H1 (cell line): ENCODE results near the gene ABHD16B.

ENCODE experiments used
- CEBPB ChIP-seq: IDR thresholded peaks from 2 replicates; pipeline ENCODE4 v1.6.1; 2012; ENCODE audit warnings: low read depth, low read length
- CTCF ChIP-seq, 3 experiments: IDR thresholded peaks; 1 replicate in 2 of 3; 2 replicates in 1 of 3; pipeline versions ENCODE4 v1.5.1 to v1.6.1; 2011; ENCODE audit warnings: low read length in 3 of 3, mild to moderate bottlenecking in 3 of 3, inconsistent platforms in 2 of 3, low read depth in 1 of 3, moderate library complexity in 1 of 3; ENCODE audit not compliant: insufficient read depth in 1 of 3; ENCODE audit errors: control extremely low read depth in 1 of 3
- EP300 ChIP-seq, 2 experiments: IDR thresholded peaks; 1 replicate in 1 of 2; 2 replicates in 1 of 2; pipeline ENCODE4 v1.6.1; 2011 to 2012; ENCODE audit warnings: low read depth in 2 of 2, low read length in 2 of 2, mild to moderate bottlenecking in 2 of 2, borderline replicate concordance in 1 of 2, inconsistent platforms in 1 of 2, moderate library complexity in 1 of 2
- EZH2 ChIP-seq: fragments of 200-600 bp; sonication (generic); IDR thresholded peaks from 2 replicates; pipeline ENCODE4 v1.7.1; 2012; ENCODE audit warnings: low read depth, mild to moderate bottlenecking, moderate library complexity, low read length, inconsistent platforms; ENCODE audit not compliant: severe bottlenecking
- GABPA ChIP-seq: IDR thresholded peaks from 2 replicates; pipeline ENCODE4 v1.6.1; 2011; ENCODE audit warnings: mild to moderate bottlenecking, low read length, moderate library complexity, borderline replicate concordance; ENCODE audit not compliant: insufficient read depth
- JUND ChIP-seq: IDR thresholded peaks from 2 replicates; pipeline ENCODE4 v1.6.1; 2011; ENCODE audit warnings: mild to moderate bottlenecking, improper control_type of control experiment, low read length
- POLR2A ChIP-seq, 2 experiments: IDR thresholded peaks; 1 replicate in 1 of 2; 2 replicates in 1 of 2; pipeline ENCODE4 v1.6.1; 2011; ENCODE audit warnings: low read depth in 2 of 2, low read length in 2 of 2, mild to moderate bottlenecking in 2 of 2; ENCODE audit errors: control extremely low read depth in 1 of 2
- SRF ChIP-seq: IDR thresholded peaks from 2 replicates; pipeline ENCODE4 v1.6.1; 2011; ENCODE audit warnings: mild to moderate bottlenecking, low read depth, low read length, moderate library complexity
- TEAD4 ChIP-seq: IDR thresholded peaks from 2 replicates; pipeline ENCODE4 v1.6.1; 2012; ENCODE audit warnings: low read depth, low read length, inconsistent platforms, mixed read lengths
- USF2 ChIP-seq: IDR thresholded peaks from 2 replicates; pipeline ENCODE4 v1.6.1; 2011; ENCODE audit warnings: low read length, improper control_type of control experiment
- YY1 ChIP-seq: IDR thresholded peaks from 2 replicates; pipeline ENCODE4 v1.6.1; 2011; ENCODE audit warnings: low read depth, mild to moderate bottlenecking, low read length
- ZNF274 ChIP-seq: IDR thresholded peaks from 2 replicates; pipeline ENCODE4 v1.7.0; 2012; ENCODE audit warnings: low read length, borderline replicate concordance; ENCODE audit errors: extremely low read depth
- TF ChIP-seq, protein P1 (sequence below): IDR thresholded peaks from 2 replicates; pipeline ENCODE4 v1.6.1; 2011; ENCODE audit warnings: low read depth, mild to moderate bottlenecking, low read length; ENCODE audit not compliant: insufficient read depth
- TF ChIP-seq, protein P2 (sequence below): IDR thresholded peaks from 2 replicates; pipeline ENCODE4 v1.6.1; 2012; ENCODE audit warnings: inconsistent platforms

DNA sequence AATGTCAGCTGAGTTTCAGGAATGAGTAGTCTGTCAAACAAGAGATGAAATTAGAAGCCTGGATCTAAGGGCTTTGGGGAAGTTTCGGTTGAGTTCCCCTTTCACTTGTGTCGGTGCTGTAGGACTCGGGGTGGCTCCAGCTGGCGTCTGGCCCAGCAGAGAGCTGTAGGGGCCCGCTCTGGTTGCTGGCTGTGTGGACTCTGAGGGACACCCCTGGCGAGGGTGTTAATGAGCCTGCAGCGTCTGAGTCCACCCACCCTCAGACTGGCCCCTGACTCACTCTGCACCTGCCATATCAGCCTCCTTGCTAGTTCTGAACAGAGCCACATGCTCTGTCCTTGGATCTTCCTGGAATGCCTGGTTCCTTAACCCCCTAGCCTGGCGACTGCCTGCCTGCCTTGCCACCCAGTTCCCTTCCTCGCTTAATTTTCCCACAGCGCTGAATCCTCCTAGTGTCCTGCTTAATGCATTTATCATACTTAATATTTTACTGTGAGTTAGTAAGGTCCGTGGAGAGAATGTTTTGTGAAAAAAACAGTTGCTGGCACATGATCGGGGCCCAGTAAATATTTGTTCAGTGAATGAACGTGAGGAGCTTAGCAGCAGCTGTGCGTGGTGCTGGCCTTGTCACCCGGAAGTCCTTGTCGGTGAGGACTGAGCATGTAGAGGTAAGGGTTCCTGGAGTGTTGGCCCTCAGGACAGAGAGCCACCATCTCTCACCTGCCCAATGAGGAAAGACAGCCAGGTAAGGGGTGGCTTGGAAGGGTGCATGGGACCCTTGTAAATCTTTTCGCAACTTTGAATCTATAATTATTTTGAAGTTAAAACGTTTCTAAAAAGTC, 35.2 kb downstream of the ABHD16B start:
- TF ChIP-seq ZNF274 (no peak), POLR2A (IDR thresholded peaks at IDR 0.05; ENCODE audit: control extremely low read depth in 1 of 2, low read depth in 2 of 2, low read length in 2 of 2) (no peak), YY1 (no peak), CTCF (IDR thresholded peaks at IDR 0.05; ENCODE audit: control extremely low read depth in 1 of 3, insufficient read depth in 1 of 3, low read depth in 1 of 3, low read length in 3 of 3) (no peak), CEBPB (no peak), SRF (no peak), JUND (no peak), GABPA (no peak), EP300 (IDR thresholded peaks at IDR 0.05; ENCODE audit: borderline replicate concordance in 1 of 2, low read depth in 2 of 2, low read length in 2 of 2) (no peak), TEAD4 (no peak), USF2 (no peak), EZH2 (no peak)
- TF ChIP-seq, protein P1, sequence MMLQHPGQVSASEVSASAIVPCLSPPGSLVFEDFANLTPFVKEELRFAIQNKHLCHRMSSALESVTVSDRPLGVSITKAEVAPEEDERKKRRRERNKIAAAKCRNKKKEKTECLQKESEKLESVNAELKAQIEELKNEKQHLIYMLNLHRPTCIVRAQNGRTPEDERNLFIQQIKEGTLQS: no peak
- TF ChIP-seq, protein P2, sequence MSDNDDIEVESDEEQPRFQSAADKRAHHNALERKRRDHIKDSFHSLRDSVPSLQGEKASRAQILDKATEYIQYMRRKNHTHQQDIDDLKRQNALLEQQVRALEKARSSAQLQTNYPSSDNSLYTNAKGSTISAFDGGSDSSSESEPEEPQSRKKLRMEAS: no peak
